HCT116 (cell line): Measurements from ENCODE around the gene ZNF627. TPM values are rescaled to one million over a fixed set of nuclear protein-coding genes. Genes with fewer than 3 reads are reported as not detected.

Source experiments
- ATAC-seq: fragments of 200-7000 bp; cut with Tn5 transposase; 2 replicates; pipeline ENCODE4 v1.9.1; 2020; ENCODE audit warnings: mild to moderate bottlenecking, moderate library complexity
- BruUV-seq: library from RNA; stranded (reverse); fragments of 400-500 nt; replicated peaks from 2 replicates; lab custom pipeline; 2021; lab: Mats Ljungman, UMichigan
- CTCF ChIA-PET: fragments of 300-600 bp; sonication (Branson Sonifier 250); formaldehyde crosslinking; loops from one replicate; lab custom pipeline; 2021; ENCODE audit warnings: antibody characterized with exemption; lab: Charles Lee
- POLR2A ChIA-PET: fragments of 300-600, 350-600 bp; sonication (Branson Sonifier 250); formaldehyde crosslinking; loops from one replicate; lab custom pipeline; 2021; ENCODE audit warnings: antibody characterized with exemption; lab: Charles Lee
- RAD21 ChIA-PET, 2 experiments: fragments of 300-600 bp; sonication (Branson Sonifier 250); formaldehyde crosslinking; loops; one replicate each; lab custom pipeline; 2023; ENCODE audit warnings: low total read pairs in 2 of 2; ENCODE audit not compliant: uncharacterized antibody in 2 of 2, unreplicated experiment in 2 of 2, low non-redundant PET in 1 of 2; lab: Charles Lee
- DNase-seq: peaks from one replicate; pipeline ENCODE4 v3.0.0-alpha.2; 2010; ENCODE audit warnings: low read depth, low spot score
- H2AFZ ChIP-seq: fragments of 200-600 bp; shearing (Covaris generic), sonication (generic); 2 replicates; pipeline ENCODE4 v1.6.1; 2017; ENCODE audit warnings: low read depth, mixed run types, mixed read lengths, antibody characterized with exemption, low read length; ENCODE audit not compliant: poor library complexity, severe bottlenecking
- H3K27ac ChIP-seq: 2 replicates; pipeline ENCODE4 v1.5.1; 2012; ENCODE audit warnings: low read depth, low read length
- H3K27me3 ChIP-seq: fragments of 200-600 bp; sonication (generic); 2 replicates; pipeline ENCODE4 v1.6.1; 2016; ENCODE audit warnings: mixed run types, low read length, mixed read lengths; ENCODE audit not compliant: insufficient read depth
- H3K36me3 ChIP-seq, 2 experiments: fragments of 200-500 bp in 1 of 2; fragments of 200-600 bp in 1 of 2; sonication (Bioruptor generic) in 1 of 2; sonication (generic) in 1 of 2; 2 replicates each; pipeline versions ENCODE4 v1.5.1 to v1.6.1; 2014 to 2016; ENCODE audit warnings: low read length in 2 of 2, inconsistent platforms in 1 of 2, mixed read lengths in 1 of 2, mixed run types in 1 of 2; ENCODE audit not compliant: insufficient read depth in 2 of 2, control insufficient read depth in 1 of 2
- H3K4me1 ChIP-seq, 2 experiments: fragments of 200-600 bp in 1 of 2; sonication (generic) in 1 of 2; 2 replicates each; pipeline versions ENCODE4 v1.5.1 to v1.6.1; 2012 to 2017; ENCODE audit warnings: low read length in 2 of 2, inconsistent platforms in 1 of 2, mild to moderate bottlenecking in 1 of 2, mixed read lengths in 1 of 2, mixed run types in 1 of 2, moderate library complexity in 1 of 2; ENCODE audit not compliant: insufficient read depth in 2 of 2, control insufficient read depth in 1 of 2
- H3K4me2 ChIP-seq: fragments of 200-600 bp; sonication (generic); 2 replicates; pipeline ENCODE4 v1.6.1; 2017; ENCODE audit warnings: mixed run types, low read length, mixed read lengths
- H3K4me3 ChIP-seq, 2 experiments: fragments of 200-600 bp in 1 of 2; sonication (generic) in 1 of 2; replicated peaks in 1 of 2; 2 replicates each; pipeline ENCODE4 v1.5.1; 2011 to 2016; ENCODE audit warnings: low read length in 2 of 2, control low read depth in 1 of 2, low read depth in 1 of 2, mild to moderate bottlenecking in 1 of 2, mixed read lengths in 1 of 2, mixed run types in 1 of 2
- H3K79me2 ChIP-seq: fragments of 200-600 bp; sonication (generic); 2 replicates; pipeline ENCODE4 v1.6.1; 2017; ENCODE audit warnings: mild to moderate bottlenecking, mixed run types, low read length, moderate library complexity, mixed read lengths; ENCODE audit not compliant: insufficient read depth
- H3K9ac ChIP-seq: fragments of 200-600 bp; sonication (generic); 2 replicates; pipeline ENCODE4 v1.6.1; 2016; ENCODE audit warnings: low read length, mixed read lengths
- H3K9me2 ChIP-seq: fragments of 200-600 bp; sonication (generic), shearing (Covaris generic); 2 replicates; pipeline ENCODE4 v1.6.1; 2017; ENCODE audit warnings: mixed run types, mild to moderate bottlenecking, moderate library complexity; ENCODE audit not compliant: insufficient read depth
- H3K9me3 ChIP-seq, 2 experiments: fragments of 200-500 bp in 1 of 2; fragments of 200-600 bp in 1 of 2; sonication (Bioruptor generic) in 1 of 2; sonication (generic) in 1 of 2; 2 replicates each; pipeline ENCODE4 v1.6.1; 2014 to 2017; ENCODE audit warnings: low read length in 2 of 2, mixed read lengths in 2 of 2, inconsistent platforms in 1 of 2, low read depth in 1 of 2, mild to moderate bottlenecking in 1 of 2, mixed run types in 1 of 2, moderate library complexity in 1 of 2; ENCODE audit not compliant: control insufficient read depth in 1 of 2, insufficient read depth in 1 of 2
- H4K20me1 ChIP-seq: fragments of 200-600 bp; sonication (generic), shearing (Covaris generic); 2 replicates; pipeline ENCODE4 v1.6.1; 2017; ENCODE audit warnings: mixed run types, mild to moderate bottlenecking, moderate library complexity; ENCODE audit not compliant: insufficient read depth
- MAX ChIP-seq: IDR thresholded peaks from 2 replicates; pipeline ENCODE4 v1.6.1; 2012
- RAD21 ChIP-seq: IDR thresholded peaks from 2 replicates; pipeline ENCODE4 v1.6.1; 2012; ENCODE audit warnings: low read depth, mild to moderate bottlenecking
- REST ChIP-seq: IDR thresholded peaks from 2 replicates; pipeline ENCODE4 v1.6.1; 2012; ENCODE audit warnings: low read depth
- intact Hi-C: fragments of 100-400 bp; cut with micrococcal nuclease; formaldehyde crosslinking; loops from 2 replicates; pipeline ENCODE4 v1.10.0; 2022
- total RNA-seq: library from RNA; stranded (reverse); gene quantifications from one replicate; pipeline ENCODE4 v1.2.1, GENCODE V29; 2021; ENCODE audit not compliant: unreplicated experiment
- TF ChIP-seq, protein P1 (sequence below), 3 experiments: fragments of 200-600 bp in 1 of 3; sonication (generic) in 1 of 3; IDR thresholded peaks in 2 of 3; conservative IDR thresholded peaks in 1 of 3; 2 replicates each; pipeline ENCODE4 v1.5.1; 2012 to 2017; ENCODE audit warnings: low read depth in 2 of 3, low read length in 2 of 3, antibody characterized with exemption in 1 of 3, borderline replicate concordance in 1 of 3, control low read depth in 1 of 3, mild to moderate bottlenecking in 1 of 3, mixed read lengths in 1 of 3, mixed run types in 1 of 3, moderate library complexity in 1 of 3; ENCODE audit not compliant: insufficient read depth in 1 of 3

Gene ZNF627
- total RNA-seq, 1 experiment from 2014 or later = 14.8 TPM

- H3K27ac ChIP-seq = 0 out of 2 replicates have a peak overlapping the region, but pooled peaks have one; percentile 57
- peaks cover 39% of the 10 kb centered on the region for H3K79me2 ChIP-seq
- no peaks in the 10 kb centered on the region for H3K9me3 ChIP-seq
- H3K4me1 ChIP-seq = peaks cover 0 to 17% of the 10 kb centered on the region in 2 experiments; a peak in 2 of 4 replicates
- peaks cover 0 to 5% of the 10 kb centered on the region in 2 experiments; a peak in 2 of 4 replicates for H3K36me3 ChIP-seq
- peak overlapping the region; percentile 84 for H3K4me2 ChIP-seq
- TF ChIP-seq MAX (no peak), RAD21 (peak; percentile 75), REST (no peak)
- TF ChIP-seq, protein P1, sequence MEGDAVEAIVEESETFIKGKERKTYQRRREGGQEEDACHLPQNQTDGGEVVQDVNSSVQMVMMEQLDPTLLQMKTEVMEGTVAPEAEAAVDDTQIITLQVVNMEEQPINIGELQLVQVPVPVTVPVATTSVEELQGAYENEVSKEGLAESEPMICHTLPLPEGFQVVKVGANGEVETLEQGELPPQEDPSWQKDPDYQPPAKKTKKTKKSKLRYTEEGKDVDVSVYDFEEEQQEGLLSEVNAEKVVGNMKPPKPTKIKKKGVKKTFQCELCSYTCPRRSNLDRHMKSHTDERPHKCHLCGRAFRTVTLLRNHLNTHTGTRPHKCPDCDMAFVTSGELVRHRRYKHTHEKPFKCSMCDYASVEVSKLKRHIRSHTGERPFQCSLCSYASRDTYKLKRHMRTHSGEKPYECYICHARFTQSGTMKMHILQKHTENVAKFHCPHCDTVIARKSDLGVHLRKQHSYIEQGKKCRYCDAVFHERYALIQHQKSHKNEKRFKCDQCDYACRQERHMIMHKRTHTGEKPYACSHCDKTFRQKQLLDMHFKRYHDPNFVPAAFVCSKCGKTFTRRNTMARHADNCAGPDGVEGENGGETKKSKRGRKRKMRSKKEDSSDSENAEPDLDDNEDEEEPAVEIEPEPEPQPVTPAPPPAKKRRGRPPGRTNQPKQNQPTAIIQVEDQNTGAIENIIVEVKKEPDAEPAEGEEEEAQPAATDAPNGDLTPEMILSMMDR (IDR thresholded peaks at IDR 0.05 in 2 of 3, conservative IDR thresholded peaks at IDR 0.05 in 1 of 3; ENCODE audit: borderline replicate concordance in 1 of 3, insufficient read depth in 1 of 3, low read depth in 2 of 3, low read length in 2 of 3) = peak; percentile 71 to 86 (median 75)
- H3K9ac ChIP-seq = peak overlapping the region; percentile 78
- intact Hi-C loops = loop anchor here (1.0 to 5.0 kb wide), 2 partner anchors 237 to 252 kb away; partner anchors contain the start of gene ZNF491
- ChIA-PET RAD21 (interaction anchor here in 1 of 2 experiments (0.6 kb wide), 1 partner anchor 28 kb away, joined by 3 read pairs; no protein-coding TSS in a partner anchor), POLR2A (no interaction called here), CTCF (interaction anchor here (1.0 to 1.9 kb wide), 7 partner anchors 9 to 179 kb away, joined by 3 to 8 read pairs (median 4); partner anchors contain the start of genes ODAD3 and PRKCSH)
- H4K20me1 ChIP-seq = no peaks in the 10 kb centered on the region
- no peak overlapping the region for H2AFZ ChIP-seq
- H3K4me3 ChIP-seq = peak overlapping the region; percentile 85 to 94
- DNase-seq (peak; percentile 77), ATAC-seq (peak; percentile 59)
- no peaks in the 10 kb centered on the region for H3K9me2 ChIP-seq
- H3K27me3 ChIP-seq = no peaks in the 10 kb centered on the region
- no TSS peak for BruUV-seq
Measured at GRCh38 chr19:11560404-11561051, 36.8 kb upstream of the ZNF627 start.
